ENCODE data around the gene KDM4C.

The KDM4C gene

DNA sequence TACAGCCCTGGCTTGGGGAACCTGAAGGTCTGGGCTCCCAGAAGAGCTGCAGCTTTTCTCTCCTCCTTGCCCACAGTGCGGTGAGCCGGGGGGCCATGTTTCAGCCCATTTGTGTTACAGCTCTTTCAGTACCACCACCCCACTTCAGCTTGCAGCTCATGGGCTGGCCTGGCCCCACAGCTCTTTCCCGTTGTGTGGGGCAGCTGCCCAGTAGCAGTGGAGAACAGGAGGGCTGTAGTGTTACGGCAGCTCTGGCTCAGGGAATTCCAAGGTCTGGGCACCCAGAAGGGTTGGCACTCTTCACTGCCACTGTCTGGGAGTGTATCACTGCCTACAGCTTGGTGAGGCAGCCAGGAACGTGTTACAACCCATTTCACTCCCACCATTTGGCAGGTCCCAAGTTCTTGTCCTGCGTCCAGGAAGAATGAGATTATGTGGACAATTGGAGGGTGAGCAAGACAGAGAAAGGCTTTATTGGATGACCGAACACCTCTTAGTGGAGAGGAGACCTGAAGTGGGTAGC is 390.5 kb downstream of the KDM4C start:
- no peak for DNase-seq

GRCh38 chr9:7149258-7149657 is 391.5 kb downstream of the KDM4C start:
- DNase-seq = no peak

DNA sequence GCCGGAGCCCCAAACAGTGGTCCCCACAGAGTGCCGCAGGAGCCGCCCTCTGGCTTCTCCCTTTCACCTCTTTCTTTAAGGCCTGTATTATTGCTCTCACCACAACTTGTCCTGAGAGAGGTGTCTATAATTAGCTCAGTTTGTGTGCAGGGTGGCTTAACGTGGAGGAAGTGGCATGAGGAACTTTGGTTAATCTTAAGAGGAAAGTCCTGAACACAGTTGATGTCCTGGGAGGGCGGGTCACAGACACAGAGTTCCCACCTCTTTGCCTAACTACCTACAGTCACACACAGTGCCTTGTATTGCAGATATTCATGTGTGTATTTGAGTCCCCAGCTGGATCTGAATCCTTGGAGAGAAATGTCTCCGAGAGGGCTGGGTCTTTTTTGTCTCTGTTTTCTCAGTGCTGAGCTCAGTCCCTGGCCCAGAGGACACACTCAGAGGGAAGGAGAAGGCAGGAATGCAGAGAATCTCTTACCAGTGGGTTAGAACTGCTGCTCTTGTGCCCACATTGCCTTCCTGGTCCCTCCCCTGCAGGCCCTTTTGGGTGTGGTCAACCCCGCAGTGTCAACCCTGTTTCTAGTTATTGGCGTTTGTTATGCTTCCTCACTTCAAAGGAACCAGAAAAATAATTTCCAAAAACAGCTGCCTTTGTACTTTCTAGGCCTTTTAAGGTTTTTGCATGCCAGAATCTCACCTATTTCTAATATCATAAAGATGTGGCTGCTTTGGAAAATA is 392.5 kb downstream of the KDM4C start:
- DNase-seq = peak; percentile 33

DNA sequence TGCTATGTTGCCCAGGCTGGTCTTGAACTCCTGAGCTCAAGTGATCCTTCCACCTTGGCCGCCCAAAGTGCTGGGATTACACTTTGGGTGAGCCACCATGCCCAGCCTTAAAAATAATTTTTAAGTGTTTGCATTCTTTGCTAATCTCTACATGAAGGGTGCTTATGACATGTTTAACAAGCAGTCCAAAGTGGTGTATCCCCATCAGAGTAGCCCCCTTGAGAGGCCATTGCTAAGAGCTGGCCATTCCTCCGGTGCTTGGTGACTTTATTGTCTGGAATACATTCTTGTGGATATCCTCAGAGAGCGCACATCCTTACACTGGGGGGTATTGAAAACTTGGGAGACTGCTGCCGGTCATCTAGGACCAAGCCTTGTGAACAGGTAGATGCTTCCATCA is 395.4 kb downstream of the KDM4C start:
- no peak for DNase-seq

GRCh38 chr9:7153566-7153965 is 395.8 kb downstream of the KDM4C start:
- no peak for DNase-seq

GRCh38 chr9:7154003-7154619 is 396.3 kb downstream of the KDM4C start:
- DNase-seq = no peak

- DNase-seq = no peak
Measured at GRCh38 chr9:7154650-7155049, 396.9 kb downstream of the KDM4C start.

DNA sequence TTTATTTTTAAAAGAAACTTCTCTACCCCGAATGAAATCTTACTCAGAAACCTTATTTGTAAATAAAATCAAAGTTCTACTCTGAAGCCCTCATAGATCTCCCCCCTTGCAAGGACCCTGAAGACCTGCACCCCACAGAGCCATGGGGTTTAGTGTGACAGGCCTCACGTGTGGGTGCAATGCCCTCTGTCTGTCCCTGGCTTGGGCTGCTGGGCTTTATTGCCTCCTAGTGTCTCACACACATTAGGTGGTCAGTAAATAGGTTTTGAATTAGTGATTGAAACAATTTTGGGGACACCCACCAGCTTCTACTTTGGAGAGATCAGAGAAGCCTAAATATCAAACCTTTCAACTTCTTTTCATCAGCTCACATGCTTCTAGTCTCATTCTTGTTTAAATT is 403.7 kb downstream of the KDM4C start:
- DNase-seq = no peak

- no peak for DNase-seq
Measured at GRCh38 chr9:7163932-7164331, 406.2 kb downstream of the KDM4C start.

DNA sequence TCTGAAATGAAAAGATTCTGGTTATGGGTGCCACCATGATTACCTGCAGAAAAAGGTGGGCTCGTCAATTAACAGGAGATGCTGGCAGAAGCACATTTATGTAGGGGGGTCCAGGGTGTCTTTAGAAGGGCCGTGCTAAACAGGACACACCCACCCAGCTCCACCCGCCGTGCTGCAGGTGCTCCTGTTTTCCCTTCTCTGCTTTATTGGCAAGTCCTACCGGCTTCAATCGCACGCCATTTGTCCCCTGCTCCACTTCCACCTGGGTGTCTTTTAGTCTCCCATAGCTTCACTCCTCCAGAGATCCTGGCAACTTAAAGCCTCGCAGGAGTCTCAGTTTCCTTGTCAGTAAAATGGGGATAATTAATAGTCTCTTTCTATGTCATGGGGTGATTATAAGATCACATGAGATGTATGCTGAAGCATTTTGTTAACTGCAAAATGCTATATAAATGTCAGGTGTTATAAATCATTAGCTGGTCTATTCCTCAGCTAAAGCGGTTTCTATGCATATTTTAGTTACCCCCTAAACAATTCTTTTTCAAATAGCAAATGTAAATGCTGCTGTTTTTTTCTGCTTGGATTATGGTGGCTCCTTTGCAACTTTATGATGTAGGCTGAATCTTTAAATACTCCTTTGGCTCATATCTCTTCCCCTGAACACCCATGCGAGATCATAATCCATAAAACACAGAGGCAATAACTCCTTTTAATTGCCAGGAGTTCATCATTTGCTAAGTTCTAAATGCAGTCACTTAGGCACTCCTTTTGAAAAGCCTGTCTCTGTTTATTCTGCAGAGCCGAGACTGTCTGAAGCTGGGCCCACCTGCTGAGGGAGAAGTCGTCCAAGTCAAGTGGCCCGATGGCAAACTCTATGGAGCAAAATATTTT is 406.9 kb downstream of the KDM4C start:
- no peak for DNase-seq

- no peak for DNase-seq
Measured at GRCh38 chr9:7165331-7165975, 407.7 kb downstream of the KDM4C start.

GRCh38 chr9:7166074-7166473 is 408.3 kb downstream of the KDM4C start:
- DNase-seq = no peak

DNA sequence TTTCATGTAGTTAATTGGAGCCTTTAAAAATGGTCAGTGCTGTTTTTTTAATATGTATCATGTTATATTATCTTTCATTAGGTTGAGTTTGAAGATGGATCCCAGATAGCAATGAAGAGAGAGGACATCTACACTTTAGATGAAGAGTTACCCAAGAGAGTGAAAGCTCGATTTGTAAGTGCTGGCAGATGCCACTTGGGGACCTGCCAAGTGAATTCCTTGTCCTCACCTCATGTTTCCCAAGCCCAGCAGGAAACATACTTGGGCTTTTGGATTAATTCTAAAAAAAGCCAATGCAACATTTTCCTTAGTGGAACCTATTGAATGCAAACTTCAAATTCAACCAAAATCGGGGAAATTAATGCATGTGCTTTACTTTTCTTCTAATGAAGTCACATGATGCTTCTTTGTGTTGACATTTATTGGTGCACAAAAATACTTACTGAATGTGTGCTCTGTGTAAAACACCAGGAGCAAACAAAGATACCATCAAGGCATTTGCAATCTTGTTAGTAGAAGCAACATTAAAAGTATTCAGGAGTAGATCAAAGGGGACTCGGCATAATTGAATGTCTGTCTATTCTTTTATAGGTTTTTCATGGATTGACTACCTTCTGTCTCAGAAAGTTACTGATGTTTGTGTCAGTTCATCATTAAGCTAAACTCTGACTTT is 412.1 kb downstream of the KDM4C start:
- no peak for DNase-seq

GRCh38 chr9:7171396-7172153 is 413.8 kb downstream of the KDM4C start:
- no peak for DNase-seq

DNA sequence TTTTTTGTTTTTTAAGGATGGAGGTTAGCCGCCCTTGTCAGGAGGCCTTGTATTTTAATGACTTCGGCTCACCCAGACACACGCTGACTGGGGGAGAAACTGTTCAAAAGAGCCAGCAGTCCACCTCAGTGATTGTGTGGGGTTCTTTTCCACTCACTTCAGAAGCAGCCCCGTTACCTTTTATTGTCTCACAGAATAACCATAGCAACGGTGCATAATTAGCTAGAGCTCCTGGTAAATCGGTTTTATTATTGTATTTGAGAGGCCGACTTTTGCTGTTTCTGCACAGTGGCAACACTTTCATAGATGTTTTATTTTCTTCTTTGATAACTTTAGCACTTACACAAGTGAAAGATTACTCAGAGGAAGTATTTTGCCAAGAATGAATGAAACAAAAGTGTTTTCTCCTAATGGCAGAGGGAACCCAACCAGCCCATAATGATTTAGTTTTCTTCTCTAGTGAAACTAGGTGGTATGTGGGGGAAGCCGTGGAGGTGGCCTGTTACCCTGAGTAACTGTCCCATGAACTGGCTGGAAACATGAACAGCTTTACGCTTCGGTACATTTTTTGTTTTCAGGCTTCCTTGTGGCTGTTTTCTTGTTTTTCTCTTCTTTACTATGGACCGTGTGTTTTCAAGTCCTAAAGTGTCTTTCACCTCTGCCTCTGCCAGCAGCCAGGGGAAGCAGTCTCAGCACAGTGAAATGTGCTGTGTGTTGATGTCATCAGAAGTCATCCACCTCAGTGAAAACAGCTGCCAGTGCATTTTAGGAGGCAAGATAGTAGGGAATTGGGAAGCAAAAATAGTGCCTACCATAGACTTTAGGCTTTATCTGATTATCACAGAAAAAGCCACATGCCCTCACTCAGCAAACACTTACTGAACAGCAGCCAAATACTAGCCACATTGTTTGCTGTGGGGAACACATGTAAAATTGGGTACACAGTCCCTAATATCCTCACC is 414.7 kb downstream of the KDM4C start:
- no peak for DNase-seq

DNA sequence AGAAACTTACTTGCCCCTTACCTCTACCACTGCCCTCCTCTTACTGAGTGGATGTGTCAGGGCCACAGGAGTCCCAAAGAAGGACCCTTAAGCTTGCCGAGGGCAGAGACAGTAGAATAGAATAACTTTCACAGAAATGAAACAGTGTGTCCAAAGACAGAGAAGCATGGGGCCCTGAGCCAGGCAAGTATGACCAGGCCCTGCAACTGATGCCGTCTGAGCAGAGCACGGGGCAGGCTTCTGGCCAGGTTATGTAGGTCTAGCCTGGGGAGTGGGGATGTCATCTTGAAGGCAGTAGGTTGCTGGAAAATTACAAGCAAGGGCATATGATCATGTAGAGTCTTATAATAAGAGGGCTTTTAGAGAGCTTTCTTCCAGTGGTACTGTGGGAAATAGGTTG is 415.4 kb downstream of the KDM4C start:
- no peak for DNase-seq

DNA sequence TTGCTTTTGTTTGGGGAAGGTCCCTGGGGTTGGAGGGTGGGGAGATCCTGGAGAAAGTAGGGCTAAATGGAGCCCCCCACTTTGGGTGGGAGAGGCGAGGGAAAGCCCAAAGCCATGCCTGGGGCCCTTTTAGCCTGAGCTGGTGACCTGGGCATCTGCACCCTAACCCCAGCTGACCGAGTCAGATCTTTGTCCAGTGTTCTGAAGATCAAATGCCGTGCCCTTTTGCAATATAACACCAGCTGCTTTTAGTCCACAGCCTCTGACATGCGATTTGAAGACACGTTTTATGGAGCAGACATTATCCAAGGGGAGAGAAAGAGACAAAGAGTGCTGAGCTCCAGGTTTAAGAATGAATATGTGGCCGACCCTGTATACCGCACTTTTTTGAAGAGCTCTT is 416.5 kb downstream of the KDM4C start:
- DNase-seq = no peak

DNA sequence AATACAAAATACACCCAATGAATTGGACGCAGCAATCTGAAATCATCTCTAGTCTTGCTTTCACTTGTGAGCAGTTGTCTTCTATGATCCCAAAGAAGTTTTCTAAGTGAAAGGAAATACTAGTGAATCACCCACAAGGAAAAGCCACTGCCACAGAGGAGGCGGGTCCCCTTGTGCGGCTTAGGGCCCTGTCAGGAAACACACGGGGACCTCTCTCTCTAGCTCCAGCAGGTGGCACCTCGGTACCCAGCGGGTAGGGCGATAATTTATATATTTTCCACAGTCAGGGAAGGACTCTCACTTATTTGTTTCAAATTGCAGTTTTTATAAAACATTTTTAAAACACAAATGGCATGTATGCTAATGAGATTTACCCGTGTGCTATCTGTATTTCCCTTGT is 417.1 kb downstream of the KDM4C start:
- no peak for DNase-seq

DNA sequence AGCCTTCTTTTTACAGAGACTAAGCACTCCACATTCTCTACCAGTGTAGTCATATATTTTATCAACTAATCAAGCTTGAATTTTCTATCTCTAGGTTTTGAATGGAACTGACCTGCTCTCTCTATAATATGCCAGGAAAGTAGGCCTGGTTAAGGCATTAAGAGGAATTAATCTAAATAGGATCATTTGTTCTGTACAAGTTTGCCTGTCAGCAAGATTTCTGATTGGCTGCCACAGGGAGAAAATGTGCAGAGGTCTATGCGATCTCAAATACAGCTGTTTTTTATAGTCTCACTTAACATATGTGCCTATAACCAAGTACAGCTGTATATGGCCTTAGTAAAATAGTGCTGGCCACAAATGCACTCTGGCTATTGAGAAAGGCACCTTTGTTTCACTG is 418.8 kb downstream of the KDM4C start:
- no peak for DNase-seq

- no peak for DNase-seq
Measured at GRCh38 chr9:7177383-7177782, 419.6 kb downstream of the KDM4C start.

Data from CD4-positive, alpha-beta T cell treated with Interleukin-17A for 4 hours (primary cell).